GM12892 (cell line): ENCODE data around the gene ARMH1.
A peak's percentile ranks its signal among the peaks of the same experiment; 100 is the strongest.
"Not testable (repeated sequence)": the region's sequence is repeated elsewhere in the genome, so short reads cannot be mapped to it uniquely, and the experiment has no call there.

Experiments
- DNase-seq: peaks from one replicate; pipeline ENCODE4 v3.0.0; 2011; ENCODE audit not compliant: insufficient read length
- FAIRE-seq: peaks from 2 replicates; lab custom pipeline; 2011; peaks lifted over from hg19 to GRCh38; lab: Jason Lieb, UNC
- POLR2A ChIP-seq: IDR thresholded peaks from 2 replicates; pipeline ENCODE4 v1.6.1; 2011; ENCODE audit warnings: low read depth, low read length, control low read depth
- POLR2AphosphoS5 ChIP-seq: IDR thresholded peaks from 2 replicates; pipeline ENCODE4 v1.6.1; 2011; ENCODE audit warnings: low read depth, low read length, control low read depth
- TAF1 ChIP-seq: IDR thresholded peaks from 2 replicates; pipeline ENCODE4 v1.6.1; 2011; ENCODE audit warnings: low read depth, mild to moderate bottlenecking, control low read depth, low read length, borderline replicate concordance

ARMH1 gene

GRCh38 chr1:44721485-44722361, 47.2 kb downstream of the ARMH1 start:
- peak; percentile 84 for FAIRE-seq
- DNase-seq = peak; percentile 68
- TF ChIP-seq POLR2A (peak; percentile 100), POLR2AphosphoS5 (peak; percentile 100), TAF1 (peak; percentile 92)

- no peak for FAIRE-seq
- TF ChIP-seq POLR2AphosphoS5 (no peak), TAF1 (no peak), POLR2A (no peak)
- DNase-seq = no peak
Measured at GRCh38 chr1:44723064-44723463, 48.5 kb downstream of the ARMH1 start.

- DNase-seq (peak; percentile 67), FAIRE-seq (no peak)
- TF ChIP-seq POLR2AphosphoS5 = no peak
- no peak for TF ChIP-seq POLR2A
- no peak for TF ChIP-seq TAF1
Measured at GRCh38 chr1:44723496-44724295, 49.2 kb downstream of the ARMH1 start.

DNA sequence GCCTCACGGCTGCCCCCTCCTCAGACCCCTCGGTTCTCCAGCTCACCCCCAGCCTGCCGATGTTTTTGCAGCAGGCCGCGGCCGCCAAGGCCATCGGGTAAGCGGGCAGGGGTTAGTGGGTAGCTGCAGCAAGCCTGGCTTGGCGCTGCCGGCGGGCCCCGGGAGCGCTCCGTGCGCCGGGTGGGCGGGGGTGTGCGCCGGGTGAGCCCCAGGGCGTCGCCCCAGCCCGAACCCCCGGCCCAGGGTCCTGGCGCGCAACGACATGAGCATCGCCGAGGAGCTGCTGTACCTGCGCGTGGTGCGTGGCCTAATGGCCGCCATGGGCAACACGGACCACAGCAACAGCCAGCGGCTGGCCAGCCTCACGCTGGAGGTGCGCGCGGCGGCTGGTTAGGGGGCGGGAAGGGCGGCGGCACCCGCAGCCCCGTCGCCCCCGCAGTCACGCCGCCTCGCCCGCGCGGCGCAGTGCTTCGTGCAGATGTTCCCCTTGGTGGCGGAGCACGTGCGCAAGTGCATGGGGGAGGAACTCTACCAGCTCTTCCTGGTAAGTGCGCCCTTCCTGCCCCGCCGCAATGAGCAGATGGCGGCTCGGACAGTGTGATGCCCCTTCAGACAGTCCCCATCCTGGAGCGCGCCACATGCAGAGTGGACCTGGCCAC, 49.9 kb downstream of the ARMH1 start:
- DNase-seq = no peak
- no peak for FAIRE-seq
- no peak for TF ChIP-seq POLR2AphosphoS5
- no peak for TF ChIP-seq POLR2A
- TF ChIP-seq TAF1 = no peak

- FAIRE-seq (no peak), DNase-seq (no peak)
- TF ChIP-seq POLR2A (no peak), POLR2AphosphoS5 (no peak), TAF1 (no peak)
Measured at GRCh38 chr1:44724955-44725698, 50.6 kb downstream of the ARMH1 start.

- DNase-seq (peak; percentile 58), FAIRE-seq (peak; percentile 84)
- TF ChIP-seq TAF1 (no peak), POLR2AphosphoS5 (peak; percentile 100), POLR2A (peak; percentile 100)
Measured at GRCh38 chr1:44730741-44731512, 56.4 kb downstream of the ARMH1 start, which contains the start of gene RNU5D-1. RNU5D-1 (minus strand) TSS chr1:44731170.

DNA sequence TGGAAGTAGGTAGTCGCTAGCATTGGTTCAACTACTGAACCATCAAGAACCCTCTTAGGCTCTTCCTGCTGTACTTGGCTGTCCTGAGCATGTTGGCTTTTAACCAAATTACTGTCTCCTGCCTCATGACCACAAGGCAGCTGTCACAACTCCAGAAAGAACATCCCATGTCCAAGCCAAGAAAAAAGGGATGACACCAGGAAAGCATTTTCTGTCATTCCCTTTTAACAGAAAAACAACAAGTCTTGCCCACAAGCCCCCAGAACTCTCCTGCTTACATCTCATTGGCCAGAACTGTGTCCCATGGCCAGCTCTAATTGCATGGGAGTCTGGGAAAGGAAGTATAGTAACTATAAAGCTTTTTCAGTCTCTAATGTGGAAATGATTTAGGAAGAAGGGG, 58.9 kb downstream of the ARMH1 start:
- no peak for DNase-seq
- FAIRE-seq = no peak

DNA sequence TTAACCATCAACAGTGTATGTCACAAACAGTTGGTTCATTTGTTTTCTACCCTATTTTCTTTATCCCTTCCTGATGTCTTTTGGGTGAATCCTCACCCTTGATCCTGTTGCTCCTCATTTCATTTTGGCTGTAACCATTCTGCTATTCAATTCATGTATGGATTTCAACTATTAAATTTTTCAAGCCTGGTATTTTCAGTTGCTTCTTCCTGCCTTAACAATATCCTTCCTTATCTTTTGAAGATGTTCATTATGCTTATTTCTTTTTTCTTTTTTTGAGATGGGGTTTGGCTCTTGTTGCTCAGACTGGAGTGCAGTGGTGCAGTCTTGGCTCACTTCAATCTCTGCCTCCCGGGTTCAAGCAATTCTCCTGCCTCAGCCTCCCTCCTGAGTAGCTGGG, 59.3 kb downstream of the ARMH1 start:
- FAIRE-seq (no peak), DNase-seq (no peak)
- TF ChIP-seq POLR2A = no peak
- no peak for TF ChIP-seq TAF1

More for the DNA sequence above, 58.9 kb downstream of the ARMH1 start:
- TF ChIP-seq TAF1 = no peak
- no peak for TF ChIP-seq POLR2A
- no peak for TF ChIP-seq POLR2AphosphoS5

DNA sequence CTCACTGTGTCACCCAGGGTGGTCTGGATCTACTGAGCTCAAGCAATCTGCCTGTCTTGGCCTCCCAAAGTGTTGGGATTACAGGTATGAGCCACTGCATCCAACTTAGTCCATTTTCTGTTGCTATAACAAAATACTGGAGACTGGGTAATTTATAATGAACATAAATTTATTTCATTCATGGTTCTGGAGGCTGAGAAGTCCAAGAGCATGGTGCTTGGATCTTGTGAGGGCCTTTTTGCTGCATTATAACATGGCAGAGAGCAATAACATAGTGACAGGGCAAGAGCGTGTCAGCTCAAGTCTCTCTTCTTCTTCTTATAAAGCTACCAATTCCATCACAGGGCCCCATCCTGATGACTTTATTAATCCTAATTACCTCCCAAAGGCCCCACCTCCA, 61.5 kb downstream of the ARMH1 start:
- DNase-seq (no peak), FAIRE-seq (no peak)
- TF ChIP-seq POLR2AphosphoS5 = no peak
- TF ChIP-seq TAF1 = no peak
- no peak for TF ChIP-seq POLR2A

DNA sequence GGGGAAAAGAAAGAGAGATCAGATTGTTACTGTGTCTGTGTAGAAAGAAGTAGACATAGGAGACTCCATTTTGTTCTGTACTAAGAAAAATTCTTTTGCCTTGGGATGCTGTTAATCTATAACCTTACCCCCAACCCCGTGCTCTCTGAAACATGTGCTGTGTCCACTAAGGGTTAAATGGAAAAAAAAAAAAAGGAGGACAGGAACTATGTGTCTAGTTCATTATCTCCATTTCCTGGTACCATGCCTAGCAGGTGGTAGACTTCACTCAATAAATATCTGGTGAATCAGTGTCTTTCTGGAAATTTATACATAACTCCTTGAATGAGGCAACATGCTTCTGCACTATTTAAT, 64.4 kb downstream of the ARMH1 start:
- DNase-seq, FAIRE-seq: not testable (repeated sequence)
